GM15510 (cell line): Measurements from ENCODE around the gene ANO5.

ENCODE experiments used
- POLR2A ChIP-seq: IDR thresholded peaks from 3 replicates; pipeline ENCODE4 v1.6.1; 2011; ENCODE audit warnings: borderline replicate concordance; ENCODE audit not compliant: insufficient read length; ENCODE audit errors: extremely low read depth

ANO5 gene

GRCh38 chr11:22192642-22193347 lies at the start of gene ANO5:
Gene ANO5 (plus strand): TSS chr11:22193085. CDS start chr11:22193493, 408 bp downstream.
- TF ChIP-seq POLR2A, result peak; percentile 35

DNA sequence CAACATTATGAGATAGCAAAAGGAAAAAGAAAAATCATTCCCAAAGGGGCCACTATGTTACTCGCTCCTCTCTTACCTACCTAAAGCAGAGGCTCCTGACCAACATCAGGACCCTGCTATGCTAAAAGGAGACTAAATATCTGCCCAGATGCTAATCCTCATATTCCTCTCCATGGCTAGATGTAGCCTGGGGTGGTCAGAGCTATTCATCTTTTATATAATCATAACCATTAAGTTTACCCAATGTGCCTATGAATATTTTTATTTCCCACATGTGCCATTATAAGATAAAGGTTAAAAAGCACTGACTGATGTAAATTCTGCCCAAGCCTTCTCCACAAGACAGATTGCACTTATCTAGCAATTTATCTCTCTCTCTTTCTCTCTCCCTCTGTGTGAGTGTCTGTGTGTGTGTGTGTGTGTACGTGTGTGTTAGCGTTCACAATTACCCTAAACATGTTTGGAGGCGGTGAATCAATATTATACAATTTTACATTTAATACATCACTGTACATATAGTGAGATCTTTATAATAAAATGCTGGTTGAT lies 41.2 kb upstream of the ANO5 start:
- TF ChIP-seq POLR2A, result no peak

DNA sequence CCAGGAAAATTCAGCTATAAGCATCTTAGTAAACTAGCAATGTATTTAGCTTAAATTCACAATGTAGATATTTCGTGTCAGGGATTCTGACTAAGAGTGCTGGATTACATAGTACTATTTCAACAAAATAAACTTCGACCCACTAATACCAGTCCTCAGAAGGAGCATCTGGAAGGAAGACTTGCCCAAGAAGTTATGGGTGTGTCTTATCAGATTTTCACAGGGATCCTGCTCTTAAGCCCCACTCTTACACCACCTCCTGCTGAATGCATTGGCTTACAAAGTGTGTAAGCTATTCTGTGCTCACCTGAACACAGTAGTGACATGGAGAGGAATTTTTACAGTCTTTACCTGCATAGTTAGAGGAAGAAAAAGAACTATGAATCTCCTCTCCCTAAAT lies 35.4 kb upstream of the ANO5 start:
- TF ChIP-seq POLR2A, result no peak

- TF ChIP-seq POLR2A, result no peak
These were observed 31.4 kb upstream of the ANO5 start for GRCh38 chr11:22161489-22161888.

DNA sequence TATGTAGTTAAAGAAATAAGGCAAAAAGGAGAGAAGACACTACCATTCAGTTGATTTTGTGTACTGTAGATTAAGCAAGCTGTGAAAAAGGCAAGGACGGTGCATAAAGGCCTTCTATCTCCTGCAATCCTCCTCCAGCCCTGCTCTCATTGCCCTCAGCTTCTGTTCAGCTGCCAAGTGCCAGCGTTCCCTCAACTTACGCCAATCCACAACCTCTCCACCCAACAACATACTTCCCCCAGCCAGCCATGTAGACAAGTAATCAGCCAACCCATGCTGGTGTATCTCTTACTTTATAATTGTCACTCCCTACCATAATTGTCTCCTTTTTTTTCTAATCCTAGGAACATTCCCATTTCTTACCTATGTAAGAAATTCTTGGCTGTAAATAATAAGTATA lies 30.1 kb upstream of the ANO5 start:
- no peak for TF ChIP-seq POLR2A

DNA sequence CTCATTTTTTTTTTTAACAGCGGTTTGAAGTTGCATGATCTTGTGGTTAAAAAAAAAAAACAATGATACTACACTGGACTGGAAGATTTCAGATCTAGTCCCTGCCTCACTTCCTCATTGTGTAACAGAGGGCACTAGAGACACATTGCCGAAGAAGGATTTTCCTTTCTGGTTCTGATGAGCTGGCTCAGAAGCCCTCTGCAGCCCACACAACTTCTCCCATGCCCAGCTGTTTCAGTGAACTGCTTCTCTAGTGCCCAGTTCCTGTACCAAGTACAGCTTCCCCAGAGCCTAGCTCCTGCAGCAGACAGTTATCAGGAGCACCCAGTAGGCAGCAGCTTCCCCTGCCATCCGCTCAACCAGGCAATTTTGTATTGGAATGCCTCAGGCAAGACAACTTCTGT lies 29.5 kb upstream of the ANO5 start:
- no peak for TF ChIP-seq POLR2A

DNA sequence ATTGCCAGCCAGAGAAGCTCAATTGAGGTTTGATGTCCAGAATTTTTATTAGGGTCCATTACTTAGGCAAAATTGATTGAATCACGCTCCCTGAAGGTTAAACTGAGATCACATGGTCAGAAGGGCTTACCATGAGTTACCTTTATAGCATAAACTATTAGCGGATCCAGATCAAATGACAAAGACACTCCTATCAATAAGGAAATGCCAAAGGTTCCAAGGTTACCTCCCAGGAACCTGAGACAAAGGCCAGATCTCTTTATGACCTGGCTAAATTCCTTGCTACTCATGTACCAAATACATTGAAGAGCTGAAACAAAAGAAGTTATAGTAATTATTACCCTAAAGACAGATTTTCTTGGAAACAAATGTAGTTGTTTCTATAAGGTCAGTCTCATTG lies 27.8 kb upstream of the ANO5 start:
- no peak for TF ChIP-seq POLR2A

GRCh38 chr11:22165759-22166513 lies 26.9 kb upstream of the ANO5 start:
- TF ChIP-seq POLR2A, result no peak

GRCh38 chr11:22169833-22170232 lies 23.1 kb upstream of the ANO5 start:
- no peak for TF ChIP-seq POLR2A

GRCh38 chr11:22173532-22173931 lies 19.4 kb upstream of the ANO5 start:
- TF ChIP-seq POLR2A, result no peak

GRCh38 chr11:22177186-22177585 lies 15.7 kb upstream of the ANO5 start:
- TF ChIP-seq POLR2A, result no peak

DNA sequence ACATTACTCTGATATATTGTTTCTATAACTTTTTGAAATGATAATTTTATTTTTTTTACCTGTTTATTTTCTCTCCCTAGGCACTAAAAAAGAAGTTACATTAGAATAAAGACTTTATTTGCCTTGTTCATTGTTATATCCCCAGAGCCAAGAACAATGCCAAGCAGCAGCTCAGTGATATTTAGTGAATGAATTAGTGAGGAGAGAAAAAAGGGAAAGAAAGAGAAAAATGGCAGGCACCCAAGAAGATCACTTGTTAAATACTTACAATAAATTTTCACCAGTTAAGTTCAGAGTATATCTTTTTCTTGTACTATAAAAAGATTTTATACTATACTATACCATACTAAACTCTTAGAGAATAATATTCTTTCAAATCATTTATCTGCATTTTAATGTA lies 13.3 kb upstream of the ANO5 start:
- no peak for TF ChIP-seq POLR2A

GRCh38 chr11:22180131-22180530 lies 12.8 kb upstream of the ANO5 start:
- no peak for TF ChIP-seq POLR2A

- no peak for TF ChIP-seq POLR2A
These were observed 3.2 kb upstream of the ANO5 start for GRCh38 chr11:22189660-22190059.

- TF ChIP-seq POLR2A, result no peak
These were observed 1.9 kb upstream of the ANO5 start for GRCh38 chr11:22190827-22191463.
